GM23248 (cell line): ENCODE results near the gene SPOP.

Source experiments
- EZH2 ChIP-seq: fragments of 200-600 bp; sonication (generic); IDR thresholded peaks from 2 replicates; pipeline ENCODE4 v1.6.1; 2018; ENCODE audit warnings: antibody characterized with exemption, mild to moderate bottlenecking; ENCODE audit not compliant: insufficient read depth, poor library complexity, severe bottlenecking
- EZH2phosphoT487 ChIP-seq: fragments of 200-600 bp; sonication (generic); IDR thresholded peaks from 2 replicates; pipeline ENCODE4 v1.6.1; 2018; ENCODE audit warnings: antibody characterized with exemption, moderate library complexity, mild to moderate bottlenecking, low read depth; ENCODE audit not compliant: insufficient read depth

DNA sequence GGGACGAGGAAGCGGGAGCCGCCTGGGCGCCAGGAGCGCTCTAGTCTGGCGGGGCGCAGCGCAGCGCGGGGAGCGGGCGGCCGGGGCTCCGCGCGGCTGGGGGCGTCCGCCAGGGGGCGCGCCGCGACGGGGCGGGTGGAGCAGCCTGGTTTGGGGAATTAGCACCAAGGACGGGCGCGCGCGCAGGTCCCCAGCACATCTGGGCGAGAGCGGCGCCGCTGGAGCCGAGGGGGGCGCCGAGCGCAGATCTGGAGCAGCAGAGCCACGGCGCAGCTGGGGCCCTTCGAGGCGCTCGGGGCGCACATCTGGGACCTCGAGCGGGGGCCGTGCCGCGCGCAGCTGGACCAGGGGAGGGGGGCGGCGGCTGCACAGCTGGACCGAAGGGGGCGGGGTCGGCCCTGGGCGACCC is 102.2 kb downstream of the SPOP start, which contains the start of gene NXPH3:
- TF ChIP-seq EZH2phosphoT487, result no peak
- TF ChIP-seq EZH2, result no peak
